HEK293T (cell line): ENCODE results near the gene ERCC6.

Source experiments
- CTCF ChIA-PET: fragments of 350-600 bp; formaldehyde crosslinking; extraction: SDS; loops from one replicate; lab custom pipeline; 2021; ENCODE audit warnings: antibody characterized with exemption, inconsistent platforms; lab: Yijun Ruan, JAX
- POLR2A ChIA-PET: fragments of 350-600 bp; formaldehyde crosslinking; extraction: SDS; loops from one replicate; lab custom pipeline; 2020; ENCODE audit warnings: antibody characterized with exemption, inconsistent platforms; lab: Yijun Ruan, JAX
- DNase-seq: peaks from one replicate; pipeline ENCODE4 v3.0.0; 2012; ENCODE audit warnings: mixed read lengths; ENCODE audit errors: extremely low spot score
- ARNT ChIP-seq: fragments of 450-650 bp; IDR thresholded peaks from 2 replicates; pipeline ENCODE4 v1.6.1; 2017; ENCODE audit warnings: mild to moderate bottlenecking
- BHLHE40 ChIP-seq: fragments of 450-650 bp; IDR thresholded peaks from 2 replicates; pipeline ENCODE4 v1.6.1; 2016; ENCODE audit warnings: mild to moderate bottlenecking, moderate library complexity, borderline replicate concordance
- CTBP1 ChIP-seq: fragments of 450-650 bp; IDR thresholded peaks from 2 replicates; pipeline ENCODE4 v1.6.1; 2016; ENCODE audit warnings: borderline replicate concordance
- ELF4 ChIP-seq: fragments of 450-650 bp; IDR thresholded peaks from 2 replicates; pipeline ENCODE4 v1.6.1; 2017; ENCODE audit warnings: antibody characterized with exemption
- FOXA1 ChIP-seq: fragments of 450-650 bp; IDR thresholded peaks from 2 replicates; pipeline ENCODE4 v1.6.1; 2016; ENCODE audit warnings: mild to moderate bottlenecking
- FOXK2 ChIP-seq: fragments of 450-650 bp; IDR thresholded peaks from 2 replicates; pipeline ENCODE4 v1.6.1; 2016; ENCODE audit warnings: mild to moderate bottlenecking
- FOXM1 ChIP-seq: fragments of 450-650 bp; IDR thresholded peaks from 2 replicates; pipeline ENCODE4 v1.6.1; 2017; ENCODE audit warnings: mild to moderate bottlenecking, borderline replicate concordance
- HDGF ChIP-seq: fragments of 450-650 bp; IDR thresholded peaks from 2 replicates; pipeline ENCODE4 v1.6.1; 2017; ENCODE audit warnings: antibody characterized with exemption, borderline replicate concordance
- L3MBTL2 ChIP-seq: fragments of 450-650 bp; conservative IDR thresholded peaks from 2 replicates; pipeline ENCODE4 v1.6.1; 2016; ENCODE audit warnings: mild to moderate bottlenecking
- LEF1 ChIP-seq: fragments of 450-650 bp; IDR thresholded peaks from 2 replicates; pipeline ENCODE4 v1.6.1; 2017; ENCODE audit warnings: mild to moderate bottlenecking, borderline replicate concordance
- NFRKB ChIP-seq: fragments of 450-650 bp; IDR thresholded peaks from 2 replicates; pipeline ENCODE4 v1.6.1; 2016; ENCODE audit warnings: mild to moderate bottlenecking, moderate library complexity
- PKNOX1 ChIP-seq: fragments of 450-650 bp; IDR thresholded peaks from 2 replicates; pipeline ENCODE4 v1.6.1; 2016
- SP1 ChIP-seq: fragments of 450-650 bp; IDR thresholded peaks from 2 replicates; pipeline ENCODE4 v1.6.1; 2017
- SUZ12 ChIP-seq: fragments of 450-650 bp; IDR thresholded peaks from 2 replicates; pipeline ENCODE4 v1.6.1; 2016; ENCODE audit warnings: mild to moderate bottlenecking
- TARDBP ChIP-seq: fragments of 450-650 bp; IDR thresholded peaks from 2 replicates; pipeline ENCODE4 v1.6.1; 2016
- ZNF384 ChIP-seq: fragments of 450-650 bp; IDR thresholded peaks from 2 replicates; pipeline ENCODE4 v1.6.1; 2016

ERCC6 gene

GRCh38 chr10:49556723-49557122, 17.8 kb upstream of the ERCC6 start:
- ChIA-PET CTCF (no interaction called here), POLR2A (no interaction called here)
- TF ChIP-seq ELF4: no peak
- no peak for DNase-seq

- TF ChIP-seq LEF1 (no peak), FOXK2 (no peak), NFRKB (no peak), PKNOX1 (no peak), CTBP1 (no peak), FOXA1 (no peak), ARNT (no peak), TARDBP (no peak), FOXM1 (no peak), BHLHE40 (no peak), SUZ12 (no peak), SP1 (no peak), ELF4 (no peak), ZNF384 (no peak)
- ChIA-PET POLR2A (interaction anchor here (2.5 kb wide), 1 partner anchor 13 kb away, joined by 11 read pairs; the partner anchor contains the start of gene ERCC6), CTCF (no interaction called here)
- DNase-seq: no peak
Measured at GRCh38 chr10:49552277-49552676, 13.4 kb upstream of the ERCC6 start.

- no peak for DNase-seq
- TF ChIP-seq SUZ12: no peak
- no peak for TF ChIP-seq HDGF
- no peak for TF ChIP-seq TARDBP
- no peak for TF ChIP-seq L3MBTL2
- no peak for TF ChIP-seq FOXM1
- no peak for TF ChIP-seq SP1
- no peak for TF ChIP-seq NFRKB
- no peak for TF ChIP-seq ARNT
- TF ChIP-seq PKNOX1: no peak
- no peak for TF ChIP-seq LEF1
- TF ChIP-seq BHLHE40: no peak
- TF ChIP-seq FOXA1: no peak
- TF ChIP-seq ZNF384: no peak
- TF ChIP-seq FOXK2: no peak
- TF ChIP-seq ELF4: no peak
- TF ChIP-seq CTBP1: no peak
- POLR2A ChIA-PET: interaction anchor here (2.5 kb wide), 1 partner anchor 11 kb away, joined by 11 read pairs; the partner anchor contains the start of gene ERCC6
- CTCF ChIA-PET: interaction anchor here (0.5 kb wide), 1 partner anchor 568 kb away, joined by 3 read pairs; no protein-coding TSS in a partner anchor
Measured at GRCh38 chr10:49550563-49550962, 11.6 kb upstream of the ERCC6 start.

- TF ChIP-seq NFRKB (no peak), SUZ12 (no peak), BHLHE40 (no peak), LEF1 (no peak), FOXK2 (no peak), ELF4 (no peak), ZNF384 (no peak), FOXM1 (no peak), PKNOX1 (no peak), CTBP1 (no peak), SP1 (no peak), FOXA1 (no peak), ARNT (no peak), L3MBTL2 (no peak), HDGF (no peak), TARDBP (no peak)
- CTCF ChIA-PET: interaction anchor here (0.5 kb wide), 1 partner anchor 567 kb away, joined by 3 read pairs; no protein-coding TSS in a partner anchor
- DNase-seq: no peak
- POLR2A ChIA-PET: interaction anchor here (2.5 kb wide), 1 partner anchor 10 kb away, joined by 11 read pairs; the partner anchor contains the start of gene ERCC6
Measured at GRCh38 chr10:49549640-49550346, 10.9 kb upstream of the ERCC6 start.

- CTCF ChIA-PET: no interaction called here
- POLR2A ChIA-PET: no interaction called here
- TF ChIP-seq BHLHE40 (no peak), ARNT (no peak), LEF1 (no peak), FOXM1 (no peak), CTBP1 (no peak), ELF4 (no peak), PKNOX1 (no peak), TARDBP (no peak), NFRKB (no peak), HDGF (no peak), SUZ12 (no peak), SP1 (no peak), FOXK2 (no peak), ZNF384 (no peak), FOXA1 (no peak)
- no peak for DNase-seq
Measured at GRCh38 chr10:49543604-49544003, 4.7 kb upstream of the ERCC6 start.
